GM18502 (cell line): ENCODE data around the gene SBF2.

Source experiments
- ATAC-seq: cut with Tn5 transposase; IDR thresholded peaks from one replicate; pipeline ENCODE4 v1.9.1; 2021; ENCODE audit warnings: mild to moderate bottlenecking; ENCODE audit not compliant: unreplicated experiment, poor library complexity

The SBF2 gene

DNA sequence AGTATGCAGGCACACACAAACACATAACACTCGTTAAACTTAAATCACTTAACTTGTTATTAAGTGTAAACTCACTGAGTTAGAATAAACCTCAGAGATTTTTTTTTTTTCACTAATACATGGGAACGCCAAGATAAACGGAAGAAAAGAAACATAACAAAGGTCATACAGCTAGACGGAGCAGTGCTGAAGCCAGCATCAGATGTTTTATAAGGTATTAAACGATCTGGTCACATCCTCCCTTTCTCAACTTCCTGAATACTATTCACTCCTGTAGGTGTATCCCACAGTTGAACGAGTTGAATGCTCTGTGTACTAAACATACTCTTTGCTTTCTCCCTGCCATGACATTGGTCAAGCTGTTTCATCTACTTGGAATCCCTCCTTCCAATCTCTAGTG lies 418.2 kb downstream of the SBF2 start:
- no peak for ATAC-seq

DNA sequence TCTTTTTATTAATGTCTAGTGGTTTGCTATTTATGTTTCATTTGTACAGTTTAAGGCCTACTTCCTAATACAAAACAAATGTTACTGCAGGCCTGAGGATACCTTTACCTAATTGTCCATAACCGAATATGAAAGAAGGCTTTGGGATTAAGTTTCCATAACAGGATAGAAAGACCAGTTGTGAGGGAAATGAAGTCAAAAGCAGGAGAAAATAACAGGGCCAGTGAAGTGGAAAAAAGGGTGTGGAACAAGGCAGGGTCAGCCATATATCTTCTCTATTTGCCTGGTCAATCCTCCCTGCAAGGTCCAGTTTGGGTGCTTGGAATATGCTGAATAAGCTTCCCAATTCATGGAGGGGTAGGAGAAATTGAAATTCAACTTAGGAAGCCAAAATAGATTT lies 418.6 kb downstream of the SBF2 start:
- no peak for ATAC-seq

DNA sequence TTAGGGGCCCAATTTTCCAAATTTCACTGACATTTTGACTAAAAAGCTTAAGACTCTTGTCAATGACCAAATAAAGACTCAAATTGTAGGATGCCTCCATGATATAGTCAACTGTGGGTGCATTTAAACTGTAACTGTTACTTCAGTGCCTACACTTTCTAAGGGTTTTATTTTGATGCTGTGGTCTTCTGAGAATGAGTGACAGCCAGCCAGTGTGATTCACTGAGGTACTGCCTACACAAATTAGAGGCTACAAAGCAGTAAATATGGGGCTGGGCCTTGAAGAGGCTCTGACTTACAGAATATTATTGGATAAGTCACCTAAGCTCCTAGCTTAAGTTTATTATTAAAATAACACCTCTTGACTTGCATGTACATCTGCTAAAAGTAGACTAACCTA lies 419.6 kb downstream of the SBF2 start:
- no peak for ATAC-seq

DNA sequence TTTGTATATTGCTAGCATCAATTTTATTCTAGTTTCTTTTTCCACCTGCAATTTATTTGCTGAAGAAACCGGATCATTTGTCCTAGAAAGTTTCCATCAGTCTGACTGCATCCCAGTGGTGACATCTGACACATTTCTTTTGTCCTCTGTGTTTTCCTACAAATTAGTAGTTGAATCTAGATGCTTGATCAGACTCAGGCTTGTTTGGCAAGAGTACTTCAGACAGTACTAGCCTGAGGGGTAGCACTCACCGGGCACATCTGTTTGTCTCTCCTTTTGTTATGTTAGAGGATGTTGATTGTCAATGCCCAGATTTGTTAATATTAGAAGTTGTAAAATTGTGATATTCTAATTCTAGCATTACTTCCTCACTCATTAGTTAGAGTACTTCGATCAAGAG lies 425.4 kb downstream of the SBF2 start:
- ATAC-seq = no peak

DNA sequence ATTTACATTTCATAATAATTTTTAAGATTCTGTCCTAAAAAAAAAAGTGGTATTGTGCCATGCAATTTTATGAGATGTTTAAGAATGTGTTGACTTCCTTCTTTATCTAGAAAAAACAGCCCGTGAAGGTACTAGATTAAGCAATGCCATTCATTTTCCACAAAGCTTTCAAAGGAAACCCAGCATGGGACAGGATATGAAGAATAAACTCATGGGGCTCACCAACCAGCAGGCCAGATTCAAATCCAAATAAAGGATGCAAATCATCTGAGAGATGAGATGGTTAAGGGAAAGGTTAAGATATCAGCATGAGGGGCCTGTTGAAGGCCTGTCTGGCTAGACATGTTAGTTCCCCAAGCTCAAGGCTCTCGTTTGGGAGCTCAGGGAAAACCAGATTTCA lies 431.0 kb downstream of the SBF2 start:
- no peak for ATAC-seq

DNA sequence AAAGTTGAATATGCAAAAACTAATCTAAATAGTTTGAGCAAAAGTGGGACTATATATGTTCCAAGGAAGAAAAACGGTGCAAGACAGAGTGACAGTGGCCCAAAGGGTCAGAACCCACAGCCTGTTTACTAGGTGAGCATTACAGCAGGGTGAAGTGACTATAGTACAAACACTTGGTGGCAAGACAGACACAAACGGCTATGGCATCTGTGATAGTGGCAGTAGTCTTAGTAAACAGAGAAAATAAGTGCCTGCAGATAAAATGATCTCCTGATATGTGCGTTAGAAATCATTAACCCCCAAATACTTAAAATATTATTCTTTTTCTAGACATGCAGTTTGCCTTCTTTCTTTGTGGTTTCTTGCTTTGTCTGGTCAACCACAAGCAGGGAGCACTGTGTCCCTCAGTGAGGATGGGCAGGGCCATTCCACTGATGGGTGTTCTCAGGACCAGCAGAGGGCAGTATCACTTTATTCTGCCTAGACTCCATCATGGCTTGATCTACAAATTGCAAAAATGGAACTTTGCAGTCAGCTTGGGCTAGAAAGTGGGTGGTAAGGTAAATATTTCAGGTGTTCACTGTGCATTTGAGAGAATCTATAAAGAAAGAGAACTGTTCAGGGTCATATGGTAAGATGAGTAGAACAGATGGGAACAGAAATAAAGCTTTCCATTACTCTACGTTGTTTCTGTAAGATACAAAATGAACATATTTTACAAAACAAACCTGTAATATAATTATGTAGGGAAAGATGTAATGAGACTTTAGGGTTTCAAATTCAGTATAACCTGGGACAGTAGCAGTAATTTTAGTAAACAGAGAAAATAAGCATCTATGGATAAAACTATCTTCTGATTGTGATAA lies 431.9 kb downstream of the SBF2 start:
- ATAC-seq = peak; percentile 90

DNA sequence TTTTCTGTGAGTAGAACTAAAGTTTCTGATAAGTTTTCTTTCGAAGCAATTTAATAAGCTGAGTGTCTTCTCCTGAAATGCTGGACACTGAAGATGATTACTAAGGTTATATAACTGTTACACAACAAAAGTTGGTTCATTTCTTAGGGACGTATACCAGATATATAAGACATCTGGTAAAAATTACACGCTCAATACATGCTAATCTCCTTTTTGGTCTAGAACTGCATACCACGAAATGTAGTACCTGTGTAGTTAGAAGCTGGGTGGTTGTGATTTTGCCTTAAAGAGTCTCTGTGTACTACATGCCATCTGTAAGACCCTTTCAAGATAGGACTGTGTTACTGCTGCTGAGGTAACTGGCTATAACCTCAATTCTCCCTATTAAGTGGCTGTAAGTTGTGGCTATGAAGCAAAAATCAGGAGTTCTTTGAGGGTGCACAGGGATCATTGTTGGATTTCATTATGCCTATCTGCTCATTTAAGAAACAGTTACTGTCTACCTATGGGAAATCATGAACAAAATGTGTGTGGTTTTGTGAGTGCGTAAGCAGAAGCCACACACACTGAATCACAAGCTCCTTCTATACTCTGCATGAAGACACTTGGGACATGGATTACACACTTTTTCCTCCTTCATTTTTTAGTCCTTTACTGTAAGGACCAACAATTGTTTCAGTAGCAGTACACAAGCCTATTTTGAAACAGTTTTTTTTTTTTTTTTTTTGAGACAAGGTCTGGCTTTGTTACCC lies 434.3 kb downstream of the SBF2 start:
- no peak for ATAC-seq

DNA sequence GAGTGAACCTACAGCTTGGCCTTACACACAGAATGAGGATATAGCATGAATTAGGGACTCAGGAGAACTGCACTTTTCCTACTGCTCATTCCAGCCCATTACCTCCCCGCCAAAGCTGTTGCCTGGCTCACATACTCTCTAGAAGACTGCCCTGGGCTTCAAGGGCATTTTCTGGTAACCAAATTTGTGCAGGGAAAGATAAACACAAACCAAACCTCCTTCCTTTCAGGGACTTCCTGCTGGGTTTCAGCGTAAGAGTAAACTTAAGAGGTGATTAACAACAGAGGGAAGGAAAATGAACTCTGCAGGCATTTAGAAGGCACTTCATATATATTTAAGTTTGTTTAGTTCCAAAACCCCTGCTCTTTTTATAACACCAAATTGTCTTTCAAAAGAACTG lies 435.2 kb downstream of the SBF2 start:
- no peak for ATAC-seq

DNA sequence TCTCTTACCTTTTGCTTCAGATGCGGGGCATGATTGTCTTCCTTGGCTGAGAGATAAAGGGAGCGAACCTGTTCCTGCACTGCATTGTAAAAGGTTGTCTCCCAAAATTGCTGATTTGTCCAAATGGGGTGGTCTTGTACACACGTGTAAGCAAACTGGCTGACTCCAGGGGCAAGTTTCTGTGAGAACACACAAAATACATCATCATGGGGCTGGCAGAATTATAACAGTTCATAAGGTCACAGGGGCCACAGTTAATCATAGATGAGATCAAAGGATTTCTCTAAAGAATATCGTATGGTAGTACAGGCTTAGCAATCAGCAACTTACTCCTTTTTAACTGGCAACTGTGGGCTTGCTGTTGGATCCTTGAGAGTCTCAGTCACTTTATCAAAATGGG lies 435.8 kb downstream of the SBF2 start:
- ATAC-seq = no peak

DNA sequence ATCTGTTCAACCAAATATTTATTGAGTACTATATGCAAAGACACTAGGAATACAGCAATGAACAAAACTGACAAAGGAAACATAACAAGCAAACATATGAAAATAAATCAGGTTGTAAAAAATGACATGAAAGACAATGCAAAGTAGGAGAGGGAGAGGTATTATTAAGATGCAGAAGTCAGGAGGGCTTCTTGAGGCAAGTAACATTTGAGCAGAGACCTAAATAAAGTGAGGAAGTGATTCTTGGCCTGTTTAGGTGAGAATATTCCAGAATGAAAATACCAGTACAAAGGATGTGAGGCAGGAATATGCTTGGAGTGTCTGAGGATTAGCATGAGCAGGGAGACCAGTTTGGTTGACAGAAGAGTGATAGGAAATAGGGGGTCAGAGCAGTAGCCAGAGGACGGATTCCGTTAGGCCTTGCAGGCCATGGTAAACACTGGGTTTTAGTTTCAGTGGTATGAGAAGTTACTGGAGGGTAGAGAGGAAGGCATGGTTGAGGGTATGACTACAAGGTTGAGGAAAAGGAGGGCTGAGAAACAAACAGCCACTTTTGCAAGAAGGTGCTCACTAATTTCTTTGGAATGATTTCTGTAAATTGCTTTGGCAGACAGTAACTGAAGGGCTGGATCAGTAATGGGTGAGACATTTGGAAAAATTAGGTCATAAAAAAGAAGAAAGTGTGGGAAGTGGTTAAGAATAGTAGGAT lies 438.3 kb downstream of the SBF2 start:
- no peak for ATAC-seq

DNA sequence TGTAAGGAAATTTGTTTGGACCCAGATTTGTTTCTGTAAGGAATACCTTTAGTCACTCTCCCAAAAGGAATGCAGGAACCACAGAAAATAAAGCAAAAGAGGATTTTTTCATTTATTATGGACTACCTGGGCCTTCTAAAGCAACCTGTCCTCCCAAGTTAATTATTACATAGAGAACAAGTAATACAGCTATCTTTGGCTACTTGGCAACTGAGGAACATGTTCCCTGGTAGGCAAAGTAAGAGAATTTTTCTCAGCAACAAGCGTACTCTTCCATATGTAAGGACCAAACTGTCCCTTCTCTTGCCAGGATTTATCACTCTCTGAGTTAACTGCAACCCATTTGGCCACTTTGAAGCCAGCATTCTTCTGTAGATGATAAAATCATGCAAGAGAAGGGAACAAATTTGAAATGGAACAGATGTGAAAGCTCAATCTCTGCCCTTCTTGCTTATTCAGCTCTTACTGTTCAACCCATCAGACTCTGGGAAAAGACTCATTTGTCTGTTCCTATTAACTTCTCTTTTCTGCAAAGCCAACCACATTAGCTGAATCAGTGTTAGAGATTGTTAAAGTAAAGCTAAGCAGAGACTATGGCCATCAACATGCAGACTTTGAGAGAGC lies 440.0 kb downstream of the SBF2 start:
- no peak for ATAC-seq

DNA sequence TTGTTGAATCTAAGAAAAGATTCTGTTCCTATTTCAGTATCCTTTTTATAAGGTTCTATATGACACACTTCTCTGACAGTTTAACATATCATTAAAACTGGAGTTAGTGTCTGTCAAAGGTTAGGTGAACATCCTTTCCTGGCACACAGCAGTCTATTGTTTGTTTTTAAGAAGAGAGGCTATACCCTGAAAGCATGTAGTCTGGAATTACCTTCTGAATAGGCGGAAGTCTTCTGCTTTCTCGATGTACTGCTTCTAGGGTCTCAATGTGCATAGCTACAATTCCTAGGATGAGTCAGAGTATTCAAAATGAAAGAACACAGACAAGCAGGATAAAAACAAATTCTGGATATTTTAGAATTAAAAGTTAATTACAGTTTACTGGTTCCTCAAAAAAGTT lies 441.6 kb downstream of the SBF2 start:
- ATAC-seq = no peak

DNA sequence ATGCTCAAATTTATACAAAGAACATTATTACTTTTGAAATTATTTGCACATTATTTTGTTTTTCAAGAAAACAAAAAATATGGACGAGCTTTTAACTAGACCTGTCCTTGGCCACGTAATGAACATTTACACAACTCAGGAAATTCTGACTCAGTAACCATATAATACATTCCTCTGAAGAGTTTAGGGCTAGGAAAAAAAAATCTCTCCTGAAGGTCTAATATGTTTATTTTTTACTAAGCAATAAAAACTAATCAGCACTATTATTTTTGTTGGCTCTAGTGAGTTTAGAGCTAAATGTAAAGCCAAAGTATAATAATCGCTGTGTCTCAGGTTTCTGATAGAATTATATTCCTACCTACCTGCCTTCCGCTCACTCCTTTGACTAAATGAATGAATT lies 442.7 kb downstream of the SBF2 start:
- no peak for ATAC-seq

DNA sequence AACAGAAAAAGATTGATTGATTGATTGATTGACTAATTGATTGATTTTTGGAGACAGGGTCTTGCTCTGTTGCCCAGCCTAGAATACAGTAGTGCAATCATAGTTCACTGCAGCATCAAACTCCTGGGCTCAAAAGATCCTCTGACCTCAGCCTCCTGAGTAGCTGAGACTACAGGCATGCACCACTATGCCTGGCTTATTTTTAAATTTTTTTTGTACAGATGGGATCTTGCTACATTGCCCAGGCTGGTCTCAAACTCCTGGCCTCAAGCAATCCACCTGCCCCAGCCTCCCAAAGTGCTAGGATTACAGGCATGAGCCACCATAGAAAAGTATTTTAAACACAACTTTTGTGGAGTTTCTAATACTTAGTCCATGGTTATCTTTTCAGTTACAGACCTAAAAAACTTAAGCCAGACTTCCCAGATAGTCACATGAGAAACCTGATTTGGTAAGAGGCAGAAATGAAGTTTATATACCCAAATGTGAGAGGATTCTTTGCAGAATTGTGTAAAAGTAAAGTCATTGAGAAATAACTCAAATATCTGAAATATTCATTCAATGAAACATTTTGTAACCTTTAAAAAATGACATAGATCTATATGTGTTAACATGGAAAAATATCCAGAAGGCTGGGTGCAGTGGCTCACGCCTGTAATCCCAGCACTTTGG lies 443.7 kb downstream of the SBF2 start:
- ATAC-seq = no peak

DNA sequence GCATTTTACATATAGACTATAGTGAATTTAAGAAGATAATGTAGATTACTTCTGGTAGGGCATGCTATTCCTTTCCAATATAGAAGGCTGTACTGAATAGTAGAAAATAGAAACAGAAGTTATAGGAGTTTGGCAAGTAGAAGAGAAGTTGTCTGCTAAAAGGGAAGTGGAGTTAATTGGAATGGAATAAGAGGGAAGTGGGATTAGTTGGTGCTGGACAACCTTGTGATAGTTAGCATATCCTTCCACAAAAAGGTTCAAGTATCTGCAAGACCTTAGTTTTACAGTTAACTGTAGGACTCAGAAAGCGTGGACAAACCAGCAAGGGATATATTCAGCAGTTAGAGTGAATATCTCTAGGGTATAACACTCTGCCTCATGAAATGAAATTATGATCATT lies 444.6 kb downstream of the SBF2 start:
- ATAC-seq = no peak

DNA sequence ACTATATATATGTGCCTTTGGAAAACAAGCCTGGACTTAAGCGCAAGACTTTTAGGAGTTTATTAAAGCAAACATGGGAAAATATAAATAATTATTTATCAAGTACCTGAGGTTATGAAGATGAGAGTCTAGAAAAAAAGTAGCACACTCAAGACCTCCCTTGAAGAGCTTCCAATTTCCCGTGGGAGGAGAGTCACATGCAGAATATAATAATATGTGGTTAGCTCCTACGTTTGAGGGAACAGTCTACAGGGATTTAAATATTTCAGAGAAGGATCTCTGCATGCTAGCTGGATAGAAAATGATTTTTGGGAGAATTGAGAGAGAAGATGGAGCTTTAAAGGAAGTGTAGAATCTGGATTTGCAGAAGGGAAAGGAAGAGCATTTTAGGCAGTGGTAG lies 446.4 kb downstream of the SBF2 start:
- ATAC-seq = no peak

DNA sequence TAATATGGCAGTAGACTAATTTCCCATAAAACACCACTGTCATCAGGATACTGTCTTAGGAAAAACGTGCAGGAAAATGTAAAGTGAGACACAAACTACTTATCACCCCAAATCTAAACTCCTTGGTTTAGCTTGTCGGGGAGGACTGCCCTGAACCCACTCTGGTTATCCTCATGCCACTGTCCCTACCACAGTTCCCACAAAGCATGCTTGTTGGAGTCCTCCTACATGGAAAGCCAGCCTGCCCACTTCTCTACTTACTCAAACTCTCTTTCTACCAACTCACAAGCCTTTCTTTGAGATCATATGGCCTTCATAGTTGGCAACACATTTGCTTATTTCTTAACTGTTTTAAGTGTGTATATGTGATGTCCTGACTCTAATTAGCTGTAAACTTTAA lies 451.1 kb downstream of the SBF2 start:
- ATAC-seq = no peak

DNA sequence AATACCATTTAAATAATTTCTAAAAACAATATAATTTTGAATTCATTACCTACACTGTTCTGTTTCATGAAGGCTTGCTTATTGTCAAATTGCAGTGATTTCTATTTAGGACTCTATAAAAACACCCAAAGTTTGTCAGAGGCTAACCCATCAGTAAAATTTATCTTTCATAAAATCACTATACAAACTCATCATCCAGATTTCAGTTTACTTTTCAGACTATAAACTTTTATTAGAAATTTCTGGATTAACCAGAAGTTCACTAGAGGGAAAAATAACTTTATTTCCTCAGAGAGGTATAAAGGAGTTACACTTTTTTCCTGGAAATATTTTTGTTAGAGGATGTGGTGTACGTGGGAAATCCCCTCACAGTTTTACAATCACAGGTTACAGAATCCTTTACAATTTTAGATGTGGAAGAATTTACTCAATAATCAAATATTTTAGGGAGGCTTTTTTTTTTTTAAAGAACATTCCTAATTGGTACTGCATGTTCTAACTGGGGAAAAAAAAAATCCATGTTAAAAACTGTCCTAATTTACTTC lies 453.5 kb downstream of the SBF2 start:
- no peak for ATAC-seq

DNA sequence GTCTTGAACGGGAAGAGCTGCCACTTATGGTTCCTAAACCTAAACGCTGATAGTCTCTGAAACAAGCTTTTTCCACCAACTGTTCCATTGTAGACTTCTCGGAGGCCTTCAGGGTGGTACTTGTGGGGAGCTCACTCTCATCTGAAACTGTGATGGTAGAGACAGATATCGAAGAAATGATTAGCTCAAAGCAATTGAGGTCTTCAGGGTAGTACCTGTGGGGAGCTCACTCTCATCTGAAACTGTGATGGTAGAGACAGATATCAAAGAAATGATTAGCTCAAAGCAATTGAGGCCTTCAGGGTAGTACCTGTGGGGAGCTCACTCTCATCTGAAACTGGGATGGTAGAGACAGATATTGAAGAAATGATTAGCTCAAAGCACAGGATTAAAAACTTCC lies 454.5 kb downstream of the SBF2 start:
- peak; percentile 52 for ATAC-seq

DNA sequence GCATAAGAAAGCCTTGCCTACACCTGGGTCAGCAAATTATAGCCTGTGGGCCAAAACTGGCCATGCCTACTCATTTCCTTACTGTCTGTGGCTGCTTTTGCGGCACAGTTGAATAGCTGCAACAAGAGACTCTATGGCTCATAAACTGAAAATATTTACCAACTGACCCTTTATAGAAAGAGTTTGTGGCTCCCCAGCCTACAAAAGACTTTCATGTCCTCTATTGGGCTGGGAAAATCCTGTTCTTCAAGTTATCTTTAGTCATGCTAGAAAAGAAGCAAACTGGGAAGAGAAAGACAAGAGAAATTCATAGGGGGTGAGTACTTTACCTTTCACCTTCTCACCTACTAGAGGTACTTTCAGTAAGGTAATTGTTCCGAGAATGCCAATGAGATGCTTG lies 455.1 kb downstream of the SBF2 start:
- ATAC-seq = peak; percentile 83
